BE2C (cell line): ENCODE data around the gene DSG1.
"Not testable (repeated sequence)": the region's sequence is repeated elsewhere in the genome, so short reads cannot be mapped to it uniquely, and the experiment has no call there.

Experiments used
- DNase-seq: peaks from one replicate; pipeline ENCODE4 v3.0.0-alpha.2; 2020
- H3K27me3 ChIP-seq: fragments of 250-450 bp; sonication (Bioruptor Pico); 2 replicates; pipeline ENCODE4 v1.5.1; 2020; ENCODE audit warnings: mild to moderate bottlenecking
- H3K36me3 ChIP-seq: fragments of 250-450 bp; sonication (Bioruptor Pico); 2 replicates; pipeline ENCODE4 v1.5.1; 2020; ENCODE audit warnings: mild to moderate bottlenecking
- H3K4me1 ChIP-seq: fragments of 250-450 bp; sonication (Bioruptor Pico); 2 replicates; pipeline ENCODE4 v1.5.1; 2020
- H3K4me3 ChIP-seq: 2 replicates; pipeline ENCODE4 v1.5.1; 2011; ENCODE audit warnings: low read depth, low read length
- H3K9me3 ChIP-seq: fragments of 250-450 bp; sonication (Bioruptor Pico); 2 replicates; pipeline ENCODE4 v1.5.1; 2020
- CTCF ChIP-seq: IDR thresholded peaks from 2 replicates; pipeline ENCODE4 v1.5.1; 2012; ENCODE audit warnings: mild to moderate bottlenecking, low read depth, low read length

The DSG1 gene

GRCh38 chr18:31316974-31317373 lies 986 bp upstream of the DSG1 start:
- DNase-seq: no peak
- Histone ChIP-seq H3K4me1 (no peaks in the 10 kb centered on the region), H3K4me3 (no peak overlapping the region), H3K9me3 (no peaks in the 10 kb centered on the region), H3K36me3 (no peaks in the 10 kb centered on the region), H3K27me3 (no peaks in the 10 kb centered on the region)
- no peak for TF ChIP-seq CTCF

DNA sequence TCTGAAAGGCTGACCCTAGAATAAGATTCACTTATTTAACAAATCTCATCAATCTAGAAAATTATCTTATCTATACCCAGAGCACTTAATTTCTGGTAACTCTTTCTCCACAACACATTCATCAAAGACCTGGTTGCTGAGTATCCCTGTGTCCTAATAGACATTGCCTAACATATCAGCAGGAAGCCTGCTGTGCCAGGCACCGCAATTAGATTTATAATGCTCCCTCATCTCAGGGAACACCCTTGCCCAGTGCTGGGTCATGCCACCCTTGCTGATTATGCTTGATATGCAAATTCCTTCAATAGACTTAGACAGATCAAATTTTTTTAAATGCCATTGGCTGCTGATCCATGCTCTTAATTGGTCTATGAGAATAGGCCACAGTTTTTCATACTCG lies 3.8 kb downstream of the DSG1 start:
- H3K9me3 ChIP-seq: no peaks in the 10 kb centered on the region
- no peaks in the 10 kb centered on the region for H3K36me3 ChIP-seq
- no peaks in the 10 kb centered on the region for H3K4me1 ChIP-seq
- no peak for DNase-seq
- no peak overlapping the region for H3K4me3 ChIP-seq
- TF ChIP-seq CTCF: no peak
- H3K27me3 ChIP-seq: no peaks in the 10 kb centered on the region

- TF ChIP-seq CTCF: no peak
- Histone ChIP-seq H3K4me1 (no peaks in the 10 kb centered on the region), H3K4me3 (no peak overlapping the region), H3K27me3 (no peaks in the 10 kb centered on the region), H3K36me3 (no peaks in the 10 kb centered on the region), H3K9me3 (no peaks in the 10 kb centered on the region)
- no peak for DNase-seq
These were observed 7.1 kb downstream of the DSG1 start for GRCh38 chr18:31325051-31325450.

DNA sequence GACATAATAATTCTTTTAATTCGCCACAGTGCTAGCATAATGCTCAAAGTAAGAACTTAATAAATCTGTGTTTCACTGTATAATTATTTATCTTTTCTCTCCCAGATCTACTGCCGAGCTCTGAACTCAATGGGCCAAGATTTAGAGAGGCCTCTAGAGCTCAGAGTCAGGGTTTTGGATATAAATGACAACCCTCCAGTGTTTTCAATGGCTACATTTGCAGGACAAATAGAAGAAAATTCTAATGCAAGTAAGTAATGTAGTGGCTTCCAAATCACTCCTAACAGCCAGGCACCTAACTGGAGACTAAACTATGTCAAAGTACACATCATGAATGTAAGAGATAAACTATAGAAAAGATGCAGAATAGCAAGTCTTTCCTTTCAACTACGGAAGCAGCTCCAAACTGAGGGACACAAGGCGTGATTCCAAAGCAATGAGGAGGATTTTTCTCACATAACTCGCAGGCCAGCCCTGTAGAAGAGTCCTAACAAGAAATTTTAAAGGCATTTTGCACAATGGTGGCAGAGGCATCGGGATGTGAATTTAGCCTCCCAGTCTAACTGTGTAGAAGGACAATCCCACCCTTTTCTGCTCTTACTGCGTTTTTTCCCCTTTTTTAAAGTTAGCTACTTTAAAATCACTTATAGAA lies 12.0 kb downstream of the DSG1 start:
- H3K4me3 ChIP-seq: no peak overlapping the region
- TF ChIP-seq CTCF: no peak
- no peak for DNase-seq
- no peaks in the 10 kb centered on the region for H3K27me3 ChIP-seq
- H3K36me3 ChIP-seq: no peaks in the 10 kb centered on the region
- H3K9me3 ChIP-seq: no peaks in the 10 kb centered on the region
- no peaks in the 10 kb centered on the region for H3K4me1 ChIP-seq

- no peaks in the 10 kb centered on the region for H3K27me3 ChIP-seq
- no peak overlapping the region for H3K4me3 ChIP-seq
- DNase-seq: no peak
- H3K4me1 ChIP-seq: no peaks in the 10 kb centered on the region
- no peaks in the 10 kb centered on the region for H3K9me3 ChIP-seq
- TF ChIP-seq CTCF: no peak
- H3K36me3 ChIP-seq: no peaks in the 10 kb centered on the region
These were observed 25.5 kb downstream of the DSG1 start for GRCh38 chr18:31343454-31343853.

GRCh38 chr18:31353336-31353735 lies 35.4 kb downstream of the DSG1 start:
- not testable (repeated sequence) for H3K36me3 ChIP-seq, H3K9me3 ChIP-seq, DNase-seq, H3K27me3 ChIP-seq, H3K4me1 ChIP-seq, H3K4me3 ChIP-seq

DNA sequence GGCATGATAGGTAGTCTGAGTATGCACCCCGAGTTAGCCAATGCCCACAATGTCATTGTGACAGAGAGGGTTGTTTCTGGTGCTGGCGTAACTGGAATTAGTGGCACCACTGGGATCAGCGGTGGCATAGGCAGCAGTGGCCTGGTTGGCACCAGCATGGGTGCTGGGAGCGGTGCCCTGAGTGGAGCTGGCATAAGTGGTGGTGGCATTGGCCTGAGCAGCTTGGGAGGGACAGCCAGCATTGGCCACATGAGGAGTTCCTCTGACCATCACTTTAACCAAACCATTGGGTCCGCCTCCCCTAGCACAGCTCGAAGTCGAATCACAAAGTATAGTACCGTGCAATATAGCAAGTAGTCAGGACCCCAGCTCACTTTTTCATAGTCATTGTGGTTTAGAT lies 37.0 kb downstream of the DSG1 start:
- TF ChIP-seq CTCF: no peak

More for the DNA sequence above, 37.0 kb downstream of the DSG1 start:
- Histone ChIP-seq H3K4me3 (no peak overlapping the region), H3K36me3 (no peaks in the 10 kb centered on the region), H3K27me3 (no peaks in the 10 kb centered on the region), H3K9me3 (no peaks in the 10 kb centered on the region), H3K4me1 (no peaks in the 10 kb centered on the region)
- no peak for DNase-seq
